Stimulated activated CD8-positive, alpha-beta memory T cell treated with anti-CD3 and anti-CD28 coated beads, Interleukin-12 subunit alpha, Interleukin-12 subunit beta, amount 100 ng/mL, for 24 hours (primary cell): ENCODE data around the gene MRPL19.
A peak's percentile ranks its signal among the peaks of the same experiment; 100 is the strongest.
"Not testable (repeated sequence)": the region's sequence is repeated elsewhere in the genome, so short reads cannot be mapped to it uniquely, and the experiment has no call there.

ENCODE experiments used
- DNase-seq: peaks from one replicate; pipeline ENCODE4 v3.0.0-alpha.2; 2020; ENCODE audit errors: extremely low read depth

The MRPL19 gene

GRCh38 chr2:75667884-75668283, 21.3 kb downstream of the MRPL19 start:
- no peak for DNase-seq

GRCh38 chr2:75675423-75675822, 28.8 kb downstream of the MRPL19 start:
- not testable (repeated sequence) for DNase-seq

- no peak for DNase-seq
Observed at GRCh38 chr2:75675908-75676307, 29.3 kb downstream of the MRPL19 start.

- no peak for DNase-seq
Observed at GRCh38 chr2:75676464-75676863, 29.9 kb downstream of the MRPL19 start.

- no peak for DNase-seq
Observed at GRCh38 chr2:75679556-75679955, 33.0 kb downstream of the MRPL19 start.

- no peak for DNase-seq
Observed at GRCh38 chr2:75680402-75680801, 33.8 kb downstream of the MRPL19 start.

GRCh38 chr2:75683430-75683829, 36.8 kb downstream of the MRPL19 start:
- DNase-seq: not testable (repeated sequence)

GRCh38 chr2:75688196-75688595, 41.6 kb downstream of the MRPL19 start:
- DNase-seq: no peak

- DNase-seq: no peak
Observed at GRCh38 chr2:75698918-75699317, 52.3 kb downstream of the MRPL19 start.

- DNase-seq: no peak
Observed at GRCh38 chr2:75702593-75702992, 56.0 kb downstream of the MRPL19 start.

GRCh38 chr2:75703589-75704287, 57.2 kb downstream of the MRPL19 start:
- DNase-seq: no peak

GRCh38 chr2:75705921-75706320, 59.3 kb downstream of the MRPL19 start:
- no peak for DNase-seq

GRCh38 chr2:75707901-75708300, 61.3 kb downstream of the MRPL19 start:
- no peak for DNase-seq

GRCh38 chr2:75709297-75709696, 62.7 kb downstream of the MRPL19 start:
- no peak for DNase-seq

- DNase-seq: no peak
Observed at GRCh38 chr2:75710220-75710576, 63.6 kb downstream of the MRPL19 start.

GRCh38 chr2:75710577-75711253, 64.1 kb downstream of the MRPL19 start, which contains the start of gene GCFC2:
Gene GCFC2, minus strand, starts transcription at chr2:75710915. Its CDS starts 60 bp downstream, at chr2:75710855.
- DNase-seq: peak; percentile 58

- not testable (repeated sequence) for DNase-seq
Observed at GRCh38 chr2:75711590-75711989, 65.0 kb downstream of the MRPL19 start.

- DNase-seq: no peak
Observed at GRCh38 chr2:75716406-75716805, 69.8 kb downstream of the MRPL19 start.

- DNase-seq: no peak
Observed at GRCh38 chr2:75719616-75720015, 73.0 kb downstream of the MRPL19 start.

- DNase-seq: no peak
Observed at GRCh38 chr2:75720525-75720924, 73.9 kb downstream of the MRPL19 start.

GRCh38 chr2:75722687-75723086, 76.1 kb downstream of the MRPL19 start:
- no peak for DNase-seq

GRCh38 chr2:75728614-75729419, 82.2 kb downstream of the MRPL19 start:
- DNase-seq: no peak

- no peak for DNase-seq
Observed at GRCh38 chr2:75729861-75730260, 83.3 kb downstream of the MRPL19 start.
